ENCODE results near the gene MRFAP1L1.
"Not testable (repeated sequence)": the region's sequence is repeated elsewhere in the genome, so short reads cannot be mapped to it uniquely, and the experiment has no call there.

MRFAP1L1 gene

DNA sequence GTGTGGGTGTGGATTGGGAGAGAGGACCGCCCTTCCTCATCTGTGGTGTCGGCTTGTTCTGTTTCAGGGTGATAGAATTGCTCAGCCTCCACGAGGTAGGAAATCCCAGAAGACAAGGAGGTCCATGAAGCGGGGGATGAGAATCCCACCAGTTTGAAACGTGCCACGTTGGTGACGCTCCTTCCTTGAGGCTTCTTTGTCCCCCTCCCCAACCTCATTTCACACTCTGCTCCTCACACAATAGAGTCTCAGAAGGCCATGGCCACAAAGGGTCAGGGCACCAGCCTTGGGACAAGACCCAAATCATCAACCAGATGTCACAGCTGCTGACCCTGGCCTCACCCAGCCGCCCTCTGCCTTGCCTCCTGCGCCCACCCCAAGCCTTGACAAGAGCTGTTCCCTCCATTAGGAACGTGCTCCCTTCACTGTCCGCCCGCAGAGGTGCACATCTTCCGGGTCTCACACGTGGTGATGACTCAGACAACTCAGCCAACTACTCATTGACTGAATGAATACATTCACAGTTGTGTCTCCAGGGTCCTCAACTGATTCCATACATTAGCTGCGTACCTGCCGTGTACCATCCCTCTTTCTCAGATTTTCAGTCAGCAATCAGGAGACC, 24.6 kb upstream of the MRFAP1L1 start:
- no peak for DNase-seq (ENCODE audit: low read depth)

DNA sequence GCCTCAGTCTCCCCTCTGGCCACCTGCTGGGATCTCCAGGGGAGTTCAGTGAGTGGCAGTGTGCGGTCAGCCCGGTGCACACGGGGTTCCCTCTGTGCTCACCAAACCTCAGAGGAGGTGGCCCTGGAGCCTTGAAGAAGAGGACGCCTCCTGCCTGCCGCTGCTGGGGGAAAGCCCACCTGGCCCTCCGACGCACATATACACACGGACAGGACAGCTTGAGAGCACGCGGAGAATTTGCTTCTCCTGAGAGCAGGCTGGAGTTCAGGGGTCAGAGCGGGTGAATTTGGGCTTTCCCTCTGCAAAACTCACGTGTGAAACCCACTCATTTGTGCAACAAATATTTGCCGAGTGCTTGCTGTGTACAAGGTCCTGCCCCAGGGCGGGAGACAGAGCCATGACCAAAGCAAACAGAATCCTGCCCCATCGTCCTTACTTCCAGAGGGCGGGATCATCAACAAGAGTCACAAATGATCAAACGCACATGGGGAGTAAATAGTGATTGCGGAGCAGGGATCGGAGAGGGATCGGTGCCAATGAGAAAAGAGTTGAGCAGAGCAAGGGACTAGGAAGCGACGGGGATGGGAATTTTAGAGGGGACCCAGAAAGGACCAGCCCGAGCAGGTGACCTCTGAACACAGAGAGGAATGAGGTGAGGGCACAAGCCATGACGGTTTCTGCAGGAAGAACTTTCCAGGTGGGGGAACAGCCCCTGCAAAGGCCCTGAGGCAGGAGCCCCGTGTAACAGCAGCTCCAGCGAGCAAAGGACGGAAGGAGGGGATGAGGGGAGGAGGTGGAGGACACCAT, 23.9 kb upstream of the MRFAP1L1 start:
- no peak for DNase-seq (ENCODE audit: low read depth)

DNA sequence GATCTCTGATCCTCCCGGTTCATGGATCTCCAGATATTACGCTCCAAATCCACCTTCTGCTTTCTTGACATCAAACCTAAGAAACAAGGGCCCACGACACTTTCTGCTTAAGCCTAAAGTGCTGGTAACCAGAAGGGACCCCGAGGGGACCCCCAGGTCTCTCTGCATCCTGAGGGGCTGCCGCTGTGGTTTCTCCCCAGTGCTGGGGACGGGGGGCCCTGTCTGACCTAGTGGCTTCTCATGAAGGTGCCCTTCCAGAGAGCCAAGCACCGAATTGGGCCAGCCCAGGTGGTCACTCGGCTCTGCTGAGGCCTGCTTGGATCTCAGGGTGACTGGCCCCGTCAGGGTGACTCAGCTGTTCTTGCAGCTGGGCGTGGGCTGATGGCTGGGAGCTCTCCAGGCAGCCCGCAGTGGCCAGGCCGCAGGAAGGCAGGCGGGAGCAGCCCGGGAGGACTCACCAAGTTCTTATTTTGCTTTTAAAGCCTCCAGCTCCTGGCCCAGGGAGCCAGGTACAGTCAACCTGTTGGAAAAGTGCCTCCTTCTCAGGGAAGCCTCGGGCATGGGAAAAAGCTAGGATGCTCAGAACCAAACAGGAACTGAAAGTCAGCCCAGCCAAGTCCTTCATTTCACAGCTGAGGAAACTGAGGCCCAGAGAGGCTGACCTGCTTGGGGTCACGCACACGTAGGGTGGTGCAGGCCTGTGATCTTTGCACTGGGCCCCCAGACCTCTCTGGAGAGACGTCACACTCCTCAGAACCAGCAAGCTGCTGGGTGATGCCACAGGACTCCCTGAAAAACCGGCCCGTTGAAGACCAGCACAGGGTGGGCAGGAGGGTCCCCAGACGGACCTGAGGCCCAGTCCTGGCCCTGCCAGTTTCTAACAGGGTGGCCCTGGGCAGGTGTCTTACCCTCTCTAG, 23.0 kb upstream of the MRFAP1L1 start:
- peak; percentile 54 for DNase-seq (ENCODE audit: low read depth)

DNA sequence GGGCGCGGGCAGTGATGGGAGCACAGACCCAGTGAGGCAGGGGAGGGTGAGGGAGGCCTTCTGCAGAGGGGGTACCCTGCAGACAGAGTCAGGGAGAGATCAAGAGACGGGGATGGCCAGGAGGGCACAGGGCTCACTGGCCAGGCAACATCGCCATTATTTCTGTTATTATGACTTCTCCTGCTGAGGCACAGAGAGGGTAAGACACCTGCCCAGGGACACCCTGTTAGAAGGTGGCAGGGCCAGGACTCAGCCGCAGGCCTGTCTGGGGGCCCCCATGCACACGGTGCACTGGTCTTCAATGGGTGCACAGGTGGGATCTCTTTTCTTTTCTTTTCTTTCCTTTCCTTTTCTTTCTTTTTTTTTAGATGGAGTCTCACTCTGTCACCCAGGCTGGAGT, 22.1 kb upstream of the MRFAP1L1 start:
- no peak for DNase-seq (ENCODE audit: low read depth)

DNA sequence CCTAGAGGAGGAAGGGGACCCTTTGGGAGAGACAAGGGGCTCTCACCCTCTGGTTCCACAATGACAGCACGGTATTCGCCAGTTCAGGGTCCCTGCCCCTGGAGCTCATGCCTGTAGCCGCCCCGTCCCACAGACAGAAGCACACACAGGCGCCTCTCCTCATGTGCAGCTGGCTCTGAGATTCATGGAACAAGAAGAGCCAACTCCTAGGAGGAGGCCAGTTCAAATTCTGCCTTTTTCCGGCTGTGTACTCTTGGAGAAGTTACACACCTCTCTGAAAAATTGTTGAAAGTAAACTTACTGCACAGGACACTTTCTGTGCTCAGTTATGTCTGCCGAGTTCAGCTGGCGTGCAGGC, 21.6 kb upstream of the MRFAP1L1 start:
- no peak for DNase-seq (ENCODE audit: low read depth)

DNA sequence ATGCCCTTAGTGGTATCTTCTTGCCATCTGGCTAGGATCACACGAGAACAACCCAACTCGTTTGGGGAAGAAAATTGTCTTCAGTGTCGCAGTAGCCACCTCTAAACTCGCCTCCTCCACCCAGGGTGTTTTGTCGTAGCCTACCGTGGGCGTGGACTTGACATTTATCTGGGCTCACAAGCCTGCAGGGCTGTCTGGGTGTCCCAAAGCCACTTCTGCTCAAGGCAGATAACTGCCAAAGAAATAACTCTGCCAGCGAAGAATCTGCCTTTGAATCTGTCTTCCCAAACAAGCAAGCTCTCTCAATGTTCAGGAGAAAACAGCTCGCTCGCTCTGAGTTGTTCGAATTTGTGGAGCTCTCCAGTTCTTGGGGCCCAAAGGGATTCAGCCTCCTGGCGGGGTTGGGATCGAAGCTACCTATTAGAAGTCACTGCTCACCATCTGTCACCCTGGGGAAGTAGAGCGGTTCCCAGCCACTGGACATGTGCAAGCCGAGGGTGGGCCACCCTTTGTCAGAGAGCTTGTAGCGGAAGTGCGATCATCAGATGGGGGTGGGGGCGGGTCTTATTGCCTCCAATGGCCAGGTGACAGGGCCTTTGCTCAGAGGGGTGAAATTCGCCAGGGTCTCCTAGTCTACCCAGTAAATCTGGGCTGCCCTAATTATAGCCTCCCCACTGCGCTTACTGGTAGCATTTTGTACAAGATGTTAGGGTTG, 21.1 kb upstream of the MRFAP1L1 start:
- DNase-seq (ENCODE audit: low read depth): no peak

DNA sequence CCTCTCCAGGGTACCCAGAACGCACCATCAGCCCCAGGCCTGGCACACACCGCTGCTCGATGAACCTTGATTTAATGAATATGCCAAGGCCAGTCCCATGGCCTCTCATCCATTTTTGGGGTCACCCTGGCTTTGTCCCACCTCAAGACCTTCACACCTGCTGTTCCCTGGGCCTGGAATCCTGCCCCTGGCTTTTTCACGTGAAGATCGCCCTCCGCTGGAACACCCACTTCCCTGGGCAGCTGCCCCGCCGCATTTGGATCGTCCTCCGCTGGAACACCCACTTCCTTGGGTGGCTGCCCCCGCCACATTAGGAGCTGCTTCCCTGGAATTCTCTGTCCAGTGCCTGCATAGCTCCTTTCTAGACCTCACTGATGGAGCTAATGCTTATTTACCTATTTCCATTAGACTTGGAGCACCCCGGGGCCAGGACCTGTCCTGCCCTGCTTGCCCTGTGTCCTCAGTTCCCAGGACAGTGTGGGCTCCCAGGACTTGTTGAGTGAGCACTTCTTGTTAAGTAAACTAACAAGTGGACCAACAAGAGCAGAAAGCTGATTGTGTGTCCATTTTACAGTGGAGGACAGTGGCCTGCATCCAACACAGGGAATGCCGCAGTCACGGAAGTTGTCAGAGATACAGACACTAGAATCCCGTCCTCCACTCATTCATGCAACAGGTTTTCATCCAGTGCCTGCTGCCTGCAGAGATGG, 18.8 kb upstream of the MRFAP1L1 start:
- no peak for DNase-seq (ENCODE audit: low read depth)

DNA sequence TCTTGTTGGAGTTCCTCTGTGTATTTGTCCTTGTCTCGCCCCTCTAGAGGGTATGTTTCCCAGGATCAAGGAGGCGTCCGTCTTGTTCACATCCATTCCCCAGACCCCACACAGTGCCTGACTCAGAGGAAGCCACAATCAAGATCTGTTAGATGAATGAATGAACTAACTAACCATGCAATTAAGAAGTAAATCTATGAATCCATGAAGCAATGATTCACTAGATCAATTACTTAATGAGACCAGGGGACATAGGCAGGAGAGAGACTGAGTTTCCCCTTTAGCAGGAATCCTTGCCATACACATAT, 18.2 kb upstream of the MRFAP1L1 start:
- no peak for DNase-seq (ENCODE audit: low read depth)

DNA sequence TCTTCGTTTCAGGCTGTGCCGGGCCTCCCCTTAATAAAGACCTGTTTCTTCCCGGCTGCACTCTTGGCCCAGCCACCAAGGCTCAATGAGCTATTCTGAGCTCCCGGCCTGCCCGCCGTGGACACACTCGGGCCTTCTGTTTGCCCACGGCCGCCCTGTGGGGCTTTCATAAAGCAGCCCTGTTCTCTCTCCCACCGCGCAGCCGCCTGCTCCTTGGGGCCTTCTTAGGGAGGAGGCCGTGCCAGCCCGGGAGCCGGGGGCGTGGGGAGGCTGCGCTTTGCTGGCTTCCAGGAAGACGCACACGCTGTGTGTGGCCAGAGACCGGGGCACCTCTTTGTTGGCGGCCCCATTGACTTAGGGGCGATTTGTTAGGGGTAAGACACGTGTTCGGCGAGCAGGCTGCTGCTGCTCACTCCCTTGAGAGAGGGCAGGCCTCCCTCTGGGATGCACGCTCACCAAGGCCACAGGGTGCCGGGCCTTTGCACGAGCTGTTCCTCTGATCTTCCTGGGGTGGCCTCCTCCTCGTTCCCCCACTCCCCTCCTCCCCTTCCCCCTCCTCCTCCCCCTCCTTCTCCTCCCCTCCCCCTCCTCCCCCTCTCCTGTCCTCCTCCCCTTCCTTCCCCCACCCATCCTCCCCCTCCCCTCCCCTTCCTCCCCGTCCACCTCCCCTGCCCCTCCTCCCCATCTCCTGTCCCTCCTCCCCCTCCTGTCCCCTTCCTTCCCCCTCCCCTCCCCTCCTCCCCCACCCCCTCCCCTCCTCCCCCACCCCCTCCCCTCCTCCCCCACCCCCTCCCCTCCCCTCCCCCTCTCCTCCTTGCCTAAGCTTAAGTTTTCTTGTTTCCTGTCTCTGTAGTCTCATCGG, 17.6 kb upstream of the MRFAP1L1 start:
- DNase-seq (ENCODE audit: low read depth): no peak

DNA sequence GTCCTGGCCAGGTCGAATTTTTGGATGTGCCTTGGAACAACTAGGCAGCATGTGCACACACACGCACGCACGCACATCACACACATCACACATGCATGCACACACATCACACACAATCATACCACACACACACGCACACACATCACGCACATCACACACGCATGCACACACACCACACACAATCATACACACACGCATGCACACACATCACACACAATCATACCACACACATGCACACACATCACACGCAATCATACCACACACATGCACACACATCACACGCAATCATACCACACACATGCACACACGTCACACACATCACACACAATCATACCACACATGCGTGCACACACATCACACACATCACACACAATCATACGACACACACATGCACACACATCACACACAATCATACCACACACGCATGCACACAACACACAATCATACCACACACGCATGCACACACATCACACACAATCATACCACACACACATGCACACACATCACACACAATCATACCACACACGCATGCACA, 15.8 kb upstream of the MRFAP1L1 start:
- DNase-seq (ENCODE audit: low read depth): not testable (repeated sequence)

DNA sequence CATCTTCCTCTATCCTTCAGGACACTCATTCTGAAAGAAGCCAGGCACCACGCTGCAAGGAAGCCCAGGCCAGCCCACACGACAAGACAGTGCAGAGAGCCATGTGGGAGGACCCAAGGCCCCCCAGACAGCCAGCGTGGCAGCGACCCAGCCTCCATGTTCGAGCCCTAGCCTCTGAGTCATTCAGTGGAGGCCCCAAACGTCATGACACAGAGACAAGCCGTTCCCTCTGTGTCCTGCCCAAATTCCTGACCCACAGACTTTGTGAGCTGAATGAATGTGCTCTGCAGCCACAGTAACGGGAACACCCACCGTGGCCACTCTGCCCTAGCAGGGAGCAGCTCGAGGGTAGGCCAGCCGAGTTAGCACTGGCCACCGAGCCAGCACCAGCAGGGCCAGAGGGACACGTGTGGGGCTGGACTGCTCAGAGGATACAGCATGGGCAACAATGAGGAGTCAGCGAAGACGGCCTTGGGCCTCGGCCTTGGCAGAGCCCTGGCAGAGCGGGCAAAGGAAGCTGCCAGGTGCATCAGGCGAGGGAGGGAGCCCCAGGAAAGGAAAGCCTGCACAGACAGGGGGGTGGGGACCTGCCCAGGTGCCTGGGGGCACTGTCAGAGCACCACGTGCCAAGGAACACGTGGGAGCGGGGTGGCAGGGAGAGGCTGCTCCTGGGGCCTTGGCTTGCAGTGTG, 14.9 kb upstream of the MRFAP1L1 start:
- no peak for DNase-seq (ENCODE audit: low read depth)

DNA sequence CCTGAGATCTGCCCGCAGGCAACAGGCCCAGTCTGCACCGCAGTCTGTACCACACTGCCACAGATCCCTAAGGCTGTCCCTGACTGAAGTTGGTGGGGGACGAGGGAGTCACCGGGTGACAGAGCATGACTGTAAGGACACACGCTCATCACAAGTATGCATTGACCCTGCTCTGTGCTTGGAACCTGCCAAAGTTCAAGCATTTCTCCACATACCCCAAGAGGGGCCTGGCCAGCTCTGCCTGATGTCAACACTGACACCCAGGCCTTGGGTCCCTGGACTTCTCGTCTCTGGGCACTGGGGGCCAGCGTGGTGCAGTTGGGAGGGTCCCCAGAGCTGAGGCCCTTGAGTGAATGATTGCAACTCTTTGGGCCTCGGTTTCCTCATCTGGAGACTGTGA, 14.2 kb upstream of the MRFAP1L1 start:
- no peak for DNase-seq (ENCODE audit: low read depth)

DNA sequence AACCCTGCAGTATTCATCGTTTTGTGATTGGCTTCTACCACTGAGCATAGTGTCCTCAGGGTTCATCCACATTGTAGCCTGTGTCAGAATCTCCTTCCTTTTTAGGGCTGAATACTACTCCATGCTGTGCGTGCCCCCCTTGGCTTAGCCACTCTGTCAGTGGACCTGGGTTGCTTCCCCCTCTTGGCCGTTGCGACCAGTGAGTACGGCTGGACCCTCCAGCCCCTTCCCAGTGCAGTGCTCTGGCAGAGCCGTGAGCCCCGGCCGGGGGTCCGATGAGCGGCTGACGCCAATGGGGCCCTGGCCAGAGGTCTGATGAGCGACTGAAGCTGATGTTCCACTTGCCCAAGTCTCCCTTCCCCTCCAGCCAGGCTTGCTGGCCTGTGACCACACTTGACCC, 13.2 kb upstream of the MRFAP1L1 start:
- no peak for DNase-seq (ENCODE audit: low read depth)

DNA sequence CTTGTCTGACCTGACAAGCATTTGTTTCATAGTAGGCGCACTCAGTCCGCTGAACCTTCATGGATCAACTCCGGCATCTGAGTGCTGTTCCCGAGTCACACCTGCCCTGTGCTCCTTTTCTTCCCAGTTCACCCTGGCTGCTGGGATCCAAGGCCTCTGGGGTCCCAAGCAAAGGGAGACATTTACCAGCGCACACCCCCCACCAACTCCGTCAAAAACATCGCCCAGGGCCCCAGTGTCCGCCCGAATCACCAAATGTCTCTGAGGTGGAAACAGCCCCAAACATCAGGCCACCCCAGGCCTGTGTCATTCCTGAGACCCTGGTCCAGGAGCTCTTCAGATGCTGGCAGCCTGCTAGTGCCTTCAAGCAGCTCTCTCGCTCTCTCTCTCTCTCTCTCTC, 11.5 kb upstream of the MRFAP1L1 start:
- DNase-seq (ENCODE audit: low read depth): no peak

DNA sequence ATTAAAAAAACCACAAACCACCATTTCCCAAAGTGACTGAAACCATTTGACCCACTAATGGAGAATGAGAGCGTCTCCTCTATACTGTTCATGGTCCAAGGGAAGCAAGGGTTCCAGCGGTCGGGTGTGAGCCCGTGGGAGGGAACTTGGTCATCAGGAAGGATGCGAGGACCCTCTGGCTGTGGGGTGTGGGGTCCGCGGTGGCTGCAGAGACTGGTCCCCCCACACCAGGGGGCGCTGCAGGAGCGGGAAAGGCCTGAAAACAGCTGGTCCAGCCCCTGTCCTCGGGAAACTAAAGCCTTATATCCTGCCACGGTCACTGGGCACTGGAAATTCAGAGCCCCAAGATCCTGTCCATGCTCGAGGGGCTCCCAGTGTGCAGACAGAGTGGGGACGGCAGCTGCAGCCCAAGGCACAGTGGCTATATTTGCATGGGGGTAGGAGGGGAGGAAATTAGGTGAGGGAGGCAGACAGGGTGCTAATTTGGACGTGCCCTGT, 10.6 kb upstream of the MRFAP1L1 start:
- DNase-seq (ENCODE audit: low read depth): no peak

DNA sequence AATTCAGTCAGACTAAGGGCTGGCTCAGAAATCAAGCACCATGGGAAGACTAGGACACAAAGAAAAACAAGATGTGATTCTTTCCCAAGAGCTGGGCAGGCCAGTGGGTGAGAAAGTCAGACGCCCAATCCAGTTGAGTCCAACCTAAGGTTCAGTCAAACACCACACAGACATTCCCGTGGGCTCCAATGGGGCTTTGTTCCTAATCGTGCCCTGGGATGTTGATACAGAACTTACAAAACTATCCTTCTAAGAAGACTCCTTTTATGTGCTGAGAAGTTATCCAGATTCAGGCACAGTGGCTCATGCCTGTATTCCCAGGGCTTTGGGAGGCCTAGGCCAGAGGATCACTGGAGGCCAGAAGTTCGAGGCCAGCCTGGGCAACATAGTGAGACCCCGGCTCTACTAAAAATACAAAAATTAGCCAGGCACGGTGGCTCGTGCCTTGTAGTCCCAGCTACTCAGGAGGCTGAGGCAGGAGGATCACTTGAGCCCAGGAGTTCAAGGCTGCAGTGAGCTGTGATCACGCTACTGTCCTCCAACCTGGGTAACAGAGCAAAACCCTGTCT, 10.0 kb upstream of the MRFAP1L1 start:
- DNase-seq (ENCODE audit: low read depth): no peak

DNA sequence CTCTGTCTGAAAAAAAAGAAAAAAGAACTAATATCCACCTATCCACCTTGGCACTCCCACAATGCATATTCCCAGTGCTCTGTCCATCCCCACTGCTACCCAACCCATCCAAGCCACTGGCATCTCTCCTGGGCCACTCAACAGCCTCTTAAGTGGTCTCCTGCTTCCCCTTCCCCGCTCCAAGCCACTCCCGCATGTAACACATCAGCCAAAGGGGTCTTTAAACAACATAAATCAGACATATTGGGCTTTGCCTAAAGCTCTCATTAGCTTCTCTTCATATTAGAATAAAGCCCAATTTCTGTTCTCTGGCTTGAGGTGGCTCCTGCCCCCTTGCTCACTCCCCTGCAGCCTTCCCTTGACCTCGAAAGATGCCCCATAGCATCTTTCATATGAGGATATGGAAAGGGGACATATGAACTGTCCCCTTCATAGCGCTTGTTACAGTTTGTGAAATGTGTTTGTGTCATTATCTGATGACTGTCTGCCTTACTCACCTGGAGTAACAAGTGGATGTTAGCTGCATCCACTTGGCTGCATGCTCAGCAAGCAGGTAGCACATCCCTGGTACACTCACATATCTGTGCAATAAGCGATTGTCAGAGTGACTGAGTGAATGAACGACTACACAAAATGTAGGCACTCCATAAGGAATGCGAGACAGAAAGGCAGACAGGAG, 9.4 kb upstream of the MRFAP1L1 start:
- DNase-seq (ENCODE audit: low read depth): no peak

DNA sequence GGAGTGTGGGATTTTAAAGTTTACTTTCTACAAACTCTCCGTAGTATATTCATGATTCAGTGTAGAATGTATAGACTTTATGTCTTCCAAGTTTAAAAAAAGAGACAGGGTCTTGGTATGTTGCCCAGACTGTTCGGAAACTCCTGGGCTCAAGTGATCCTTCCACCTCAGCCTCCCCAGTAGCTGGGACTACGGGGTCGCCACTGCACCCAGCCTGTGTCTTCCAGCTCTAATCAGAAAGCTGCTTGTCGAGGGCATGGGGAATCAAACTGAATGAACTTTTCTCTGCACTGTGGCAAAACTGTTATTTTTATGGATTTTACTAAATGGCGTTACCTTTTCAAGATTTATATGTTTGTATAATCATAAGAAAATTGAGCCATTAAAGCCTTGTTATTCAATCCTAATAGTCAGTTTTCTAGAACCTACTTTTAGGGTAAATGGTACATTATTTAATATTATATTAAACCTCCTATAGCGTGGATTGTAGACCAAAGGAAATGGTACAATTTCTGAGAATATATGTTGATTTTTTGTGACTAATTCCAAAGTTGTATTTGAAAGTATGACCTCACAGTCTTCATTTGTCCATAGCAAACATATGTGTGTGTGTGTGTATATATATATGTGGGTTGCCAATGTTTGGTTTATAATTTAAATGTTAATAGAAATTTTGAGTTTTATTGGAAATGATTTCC, 7.4 kb upstream of the MRFAP1L1 start:
- DNase-seq (ENCODE audit: low read depth): no peak
